GM19238 (cell line): Measurements from ENCODE around the gene RIN3.
"Not testable (repeated sequence)": the region's sequence is repeated elsewhere in the genome, so short reads cannot be mapped to it uniquely, and the experiment has no call there.

Source experiments
- DNase-seq: peaks from one replicate; pipeline ENCODE4 v3.0.0; 2011; ENCODE audit warnings: low spot score; ENCODE audit not compliant: insufficient read length

Gene RIN3

DNA sequence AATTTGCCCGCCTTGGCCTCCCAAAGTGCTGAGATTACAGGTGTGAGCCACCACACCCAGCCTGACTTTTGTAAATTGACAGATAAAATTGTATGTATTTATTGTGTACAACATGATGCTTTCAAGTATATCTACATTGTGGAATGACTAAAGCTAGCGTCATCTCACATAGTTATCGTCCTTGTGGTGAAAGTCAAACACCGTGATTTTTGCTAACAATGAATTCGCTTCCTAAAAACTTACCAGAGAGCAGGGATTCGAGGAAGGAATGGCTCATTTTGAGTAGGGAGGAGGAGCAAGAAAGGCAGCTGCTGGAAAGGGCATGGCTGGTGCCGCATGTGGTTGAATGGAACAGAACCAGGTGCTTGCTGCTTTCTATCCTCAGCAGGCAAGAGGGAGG lies 149.5 kb downstream of the RIN3 start:
- no peak for DNase-seq

DNA sequence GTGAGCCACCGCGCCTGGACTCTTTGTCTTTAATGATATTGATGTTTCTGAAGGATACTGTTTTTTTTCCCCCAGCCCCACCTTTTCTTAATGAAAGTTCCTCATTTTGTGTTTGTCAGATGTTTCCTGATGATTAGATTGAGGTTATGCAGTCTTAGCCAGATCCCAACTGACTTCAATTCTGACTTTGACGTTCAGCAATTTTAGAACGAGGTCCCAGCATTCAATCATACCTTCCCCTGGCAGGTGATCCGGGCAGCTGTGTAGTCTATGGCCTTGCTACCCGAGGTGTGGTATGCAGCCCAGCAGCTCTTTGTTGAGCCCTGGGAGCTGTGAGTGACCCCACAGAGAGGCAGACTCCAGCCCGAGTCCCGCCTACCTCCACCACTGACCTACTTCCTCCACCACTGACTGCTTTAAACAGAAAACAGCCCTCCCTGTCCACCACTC lies 152.1 kb downstream of the RIN3 start:
- DNase-seq: no peak

DNA sequence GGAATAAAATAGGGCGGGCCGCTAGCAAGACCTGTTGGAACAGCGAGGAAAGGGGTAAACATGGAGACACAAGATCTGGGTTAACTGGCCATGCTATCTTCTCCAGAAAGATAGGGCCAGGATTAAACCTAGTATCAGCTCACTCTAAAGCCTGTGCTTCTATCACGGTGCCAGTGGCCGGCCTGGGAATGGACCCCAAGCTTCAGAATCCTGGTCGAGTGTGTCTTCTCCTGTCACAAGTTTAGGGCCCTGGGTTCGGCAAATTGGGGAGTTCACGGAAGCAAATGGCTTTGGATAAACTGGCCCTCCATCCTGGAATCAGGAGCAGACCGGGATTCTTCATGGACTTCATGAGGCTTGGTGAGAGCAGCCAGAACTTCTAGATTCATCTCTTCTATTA lies 152.7 kb downstream of the RIN3 start:
- DNase-seq: no peak

DNA sequence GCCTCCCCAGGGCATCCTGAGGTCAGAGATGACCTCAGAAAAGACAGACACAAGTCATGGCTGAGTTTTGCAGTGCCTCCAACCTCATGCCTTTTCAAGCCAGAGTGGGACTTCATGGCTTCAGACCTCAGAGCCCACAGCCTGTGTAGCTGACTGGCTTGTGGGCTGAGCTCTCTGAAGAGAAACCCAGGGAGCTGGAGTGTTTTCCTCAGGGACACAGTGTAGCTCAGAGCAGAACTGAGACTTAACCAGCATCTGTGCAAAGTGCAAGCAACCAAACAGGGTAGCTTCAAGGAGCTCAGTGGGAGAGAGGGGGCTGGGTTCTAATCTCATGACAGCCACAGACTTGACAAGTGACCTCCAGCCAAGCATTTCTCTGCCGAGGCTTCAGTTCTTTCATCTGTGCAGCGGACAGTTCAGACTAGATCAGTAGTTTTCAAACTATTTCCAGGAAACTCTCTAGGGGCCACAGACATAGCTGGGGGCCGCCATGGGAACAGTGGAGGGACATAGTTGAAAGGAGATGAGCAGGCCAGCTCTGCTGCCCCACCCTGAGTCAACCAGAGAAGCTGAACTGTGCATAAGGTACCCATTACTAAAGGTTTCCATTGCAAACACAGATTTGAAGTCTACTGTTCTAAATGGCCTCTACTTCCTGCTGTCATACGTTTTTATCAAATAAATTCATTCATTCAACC lies 154.8 kb downstream of the RIN3 start:
- no peak for DNase-seq

DNA sequence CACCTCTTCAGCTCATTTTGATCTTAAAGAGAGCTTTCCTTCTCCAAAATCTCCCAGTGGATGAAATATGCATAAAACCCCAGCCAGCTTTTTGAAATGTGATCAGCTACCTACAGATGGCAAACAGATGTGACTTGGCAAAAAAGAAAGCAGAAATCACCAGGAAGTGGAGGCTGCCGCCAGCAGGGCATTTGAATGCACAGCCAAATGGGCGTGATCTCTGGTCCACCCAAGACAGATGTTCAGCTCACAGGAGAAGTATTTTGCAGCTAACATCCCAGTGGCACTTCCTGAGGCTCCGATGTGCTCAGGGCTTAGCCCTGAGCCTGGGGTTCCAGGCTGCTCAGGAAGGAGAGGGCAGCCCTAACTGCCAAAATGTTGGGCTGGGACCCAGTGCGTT lies 156.6 kb downstream of the RIN3 start:
- no peak for DNase-seq

DNA sequence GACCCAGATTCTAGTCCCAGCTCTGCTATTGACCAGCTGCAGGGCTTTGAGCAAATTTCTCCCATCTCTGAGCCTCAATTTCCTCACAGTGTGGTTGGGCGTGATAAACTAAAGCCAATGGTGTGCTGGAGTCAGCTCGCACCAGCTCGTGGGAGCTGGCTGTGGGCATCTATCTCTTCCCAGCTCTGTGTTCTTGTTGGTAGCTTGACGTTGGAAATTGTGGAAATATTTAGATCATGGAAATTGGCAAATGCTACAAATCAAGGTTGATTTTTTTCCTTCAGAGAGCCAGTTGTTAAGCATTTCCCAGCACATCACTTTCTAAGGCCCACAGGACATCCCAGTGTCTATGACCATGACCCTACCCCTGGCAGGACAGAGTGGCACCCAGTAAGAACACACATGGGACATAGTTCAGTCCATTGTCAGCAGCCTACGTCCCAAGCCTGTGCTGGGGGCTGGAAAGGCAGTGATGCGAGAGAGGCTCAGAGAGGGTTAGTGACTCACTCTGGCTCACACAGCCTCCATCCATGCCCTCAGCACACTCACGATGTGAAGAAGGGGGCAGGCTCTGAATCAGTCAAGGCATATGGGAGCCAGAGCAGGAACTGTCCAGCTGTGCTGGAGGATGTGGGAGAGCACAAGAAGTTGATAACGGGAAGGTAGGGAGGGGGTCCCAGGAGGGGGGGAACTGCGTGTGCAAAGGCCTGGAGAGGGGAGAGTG lies 157.2 kb downstream of the RIN3 start:
- no peak for DNase-seq

DNA sequence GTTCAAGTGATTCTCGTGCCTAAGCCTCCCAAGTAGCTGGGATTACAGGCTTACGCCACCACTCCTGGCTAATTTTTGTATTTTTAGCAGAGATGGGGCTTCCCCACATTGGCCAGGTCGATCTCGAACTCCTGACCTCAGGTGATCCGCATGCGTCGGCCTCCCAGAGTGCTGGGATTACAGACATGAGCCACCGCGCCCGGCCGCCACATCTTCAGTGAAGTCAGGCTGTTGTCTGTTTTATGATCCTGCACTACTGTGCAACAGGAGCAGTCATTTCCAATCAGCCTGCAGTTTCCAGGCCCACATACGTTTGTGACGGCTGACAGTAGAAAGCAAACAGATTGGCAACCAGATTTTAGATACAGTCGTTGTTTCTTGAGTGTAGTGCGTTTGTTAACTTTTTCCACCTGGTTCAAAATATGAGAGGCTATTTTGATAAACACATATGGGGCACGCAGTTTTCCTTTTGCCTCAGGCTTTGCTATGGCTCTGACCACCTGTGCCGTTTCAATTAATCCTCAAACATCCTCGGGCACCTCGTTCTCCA lies 160.1 kb downstream of the RIN3 start:
- no peak for DNase-seq

DNA sequence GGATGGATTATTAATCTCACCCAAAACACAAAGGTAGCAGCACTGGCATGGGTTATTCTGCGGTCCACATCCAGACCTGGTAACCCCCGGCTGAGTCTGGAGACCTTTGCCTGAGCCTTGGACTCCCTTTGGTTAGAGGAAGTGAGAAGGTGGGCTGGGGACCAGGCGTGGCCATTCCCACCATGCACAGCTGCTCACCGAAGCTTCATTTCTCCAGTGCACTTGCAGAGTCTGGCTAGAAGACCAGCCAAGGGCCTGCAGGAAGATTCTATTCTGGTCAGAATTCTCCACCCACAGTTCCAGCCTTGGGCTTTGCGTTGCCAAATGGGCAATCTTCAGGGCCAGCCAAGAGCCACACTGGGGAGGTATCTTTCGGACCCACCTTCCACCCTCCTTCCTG lies 161.8 kb downstream of the RIN3 start:
- no peak for DNase-seq

DNA sequence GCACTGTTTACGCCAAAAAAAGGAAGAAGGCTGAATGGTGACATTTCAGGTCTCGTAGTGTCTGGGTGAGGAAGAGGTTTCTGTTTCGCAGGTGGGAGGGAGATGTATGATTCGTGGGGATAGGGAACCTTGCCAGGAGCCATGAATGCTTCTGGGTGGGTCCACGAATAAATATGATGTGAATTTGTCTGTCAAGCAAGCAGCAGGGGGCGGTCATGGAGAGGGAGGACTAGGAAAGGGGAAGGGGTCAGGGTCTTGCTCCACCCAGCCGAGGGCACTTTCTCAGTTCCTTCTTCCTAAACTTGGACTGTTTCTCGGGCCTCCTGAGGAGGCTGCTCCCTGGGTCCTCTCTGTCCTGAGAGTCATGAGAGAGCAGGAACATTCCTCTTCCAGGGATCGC lies 162.4 kb downstream of the RIN3 start:
- no peak for DNase-seq

DNA sequence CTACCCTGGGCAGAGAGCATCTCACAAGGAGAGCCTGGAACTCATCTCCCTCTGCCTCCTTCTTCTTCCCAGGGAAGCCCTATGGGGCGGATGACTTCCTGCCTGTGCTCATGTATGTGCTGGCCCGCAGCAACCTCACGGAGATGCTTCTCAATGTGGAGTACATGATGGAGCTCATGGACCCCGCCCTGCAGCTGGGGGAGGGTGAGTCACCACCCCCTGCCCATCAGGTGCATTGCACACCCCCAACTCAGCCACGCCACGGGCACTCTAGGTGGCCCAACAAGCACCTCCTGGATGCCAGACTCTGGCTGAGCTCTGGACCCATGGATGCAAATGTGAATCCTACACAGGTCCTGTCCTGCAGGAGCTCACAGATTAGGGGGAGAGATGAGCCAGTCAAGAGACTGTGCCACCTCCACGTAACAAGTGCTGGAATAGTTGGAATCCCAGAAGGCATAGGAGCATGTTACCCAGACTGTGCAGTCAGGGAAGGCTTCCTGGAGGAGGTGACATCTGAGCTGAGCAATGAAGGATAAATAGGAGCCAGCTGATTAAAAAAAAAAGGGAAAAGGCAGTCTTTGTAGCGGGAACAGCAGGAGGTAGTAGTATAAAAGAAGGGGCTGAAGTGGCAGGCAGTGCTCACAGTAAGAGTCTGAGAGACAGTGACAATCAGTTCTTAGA lies 163.0 kb downstream of the RIN3 start:
- DNase-seq: no peak

DNA sequence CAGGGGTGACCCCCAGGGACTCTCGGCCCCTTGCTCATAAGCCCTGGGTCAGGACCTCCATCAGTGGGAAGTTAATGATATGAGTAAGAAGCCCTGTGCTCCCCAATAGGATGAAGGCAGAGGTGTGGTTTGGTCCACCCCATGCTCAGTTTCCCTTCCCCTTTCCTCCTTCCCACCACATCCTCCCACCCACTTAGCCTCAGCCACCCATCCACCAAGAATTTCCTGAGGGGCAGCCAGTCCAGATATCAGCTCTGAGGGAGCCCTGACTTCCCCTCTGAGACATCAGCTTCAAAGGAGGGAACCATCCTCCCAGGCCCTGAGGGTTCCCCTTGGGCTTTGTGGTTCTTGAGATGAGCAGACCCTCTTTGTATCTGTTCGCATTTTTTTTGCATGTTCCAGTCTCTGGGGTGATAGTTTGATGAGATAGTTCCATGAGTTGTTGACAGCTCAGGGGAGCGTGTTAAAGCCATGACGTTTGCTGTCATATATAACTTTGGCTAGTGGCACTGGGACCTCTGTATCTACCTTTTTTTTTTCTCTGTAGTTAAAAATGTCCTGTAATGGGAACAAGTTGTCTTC lies 163.6 kb downstream of the RIN3 start:
- peak; percentile 83 for DNase-seq

DNA sequence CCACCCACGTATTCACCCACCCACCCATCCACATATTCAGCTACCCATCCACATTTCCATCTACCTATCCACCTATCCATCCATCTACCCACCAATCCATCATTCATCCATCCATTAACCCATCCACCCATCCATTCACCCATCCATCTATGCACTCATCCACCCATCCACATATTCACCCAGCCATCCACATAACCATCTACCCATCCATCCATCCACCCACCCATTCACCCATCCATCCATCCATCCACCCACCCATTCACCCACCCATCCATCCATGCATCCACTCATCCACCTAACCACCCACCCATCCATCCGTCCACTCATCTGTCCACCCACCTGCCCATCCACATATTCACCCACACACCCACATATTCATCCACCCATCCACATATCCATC lies 164.4 kb downstream of the RIN3 start:
- no peak for DNase-seq

DNA sequence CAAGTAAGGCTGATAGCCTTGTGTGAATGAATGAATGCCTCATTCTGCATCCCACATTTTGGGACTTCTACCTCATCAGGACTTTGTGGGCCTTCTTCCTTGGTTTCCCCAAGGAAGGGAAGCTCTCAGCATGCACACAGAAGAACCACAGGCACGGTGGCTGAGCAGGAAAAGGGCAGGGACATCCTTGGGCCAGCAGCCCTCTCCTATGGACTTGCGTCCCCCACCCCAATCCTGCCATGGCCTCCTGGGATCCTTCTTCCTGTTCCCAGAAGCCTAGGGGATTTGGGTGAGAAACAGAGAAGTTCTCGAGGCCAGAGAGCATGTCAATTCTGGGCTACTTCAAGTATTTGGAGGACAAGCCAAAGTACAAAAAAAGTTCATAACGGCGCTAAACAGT lies 165.2 kb downstream of the RIN3 start:
- no peak for DNase-seq

DNA sequence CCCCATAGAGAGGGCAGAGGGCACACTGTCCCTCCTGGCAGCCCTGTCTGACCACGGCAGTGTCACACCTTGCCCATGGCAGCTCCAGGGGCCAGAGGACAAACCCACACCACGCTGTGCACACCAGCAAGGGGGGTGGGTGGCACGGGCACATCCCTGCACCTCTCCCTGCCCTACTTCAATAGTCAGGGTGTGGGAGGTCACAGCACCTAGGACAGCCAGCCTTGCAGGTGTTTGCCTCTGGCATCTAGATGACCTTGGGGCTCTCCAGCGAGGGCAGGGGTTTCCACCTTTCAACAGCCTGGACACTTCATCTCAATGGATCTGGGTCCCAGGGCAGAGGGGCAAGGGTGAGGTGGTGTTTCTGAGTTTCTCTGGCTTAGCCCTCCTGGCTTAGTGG lies 165.7 kb downstream of the RIN3 start:
- DNase-seq: no peak

DNA sequence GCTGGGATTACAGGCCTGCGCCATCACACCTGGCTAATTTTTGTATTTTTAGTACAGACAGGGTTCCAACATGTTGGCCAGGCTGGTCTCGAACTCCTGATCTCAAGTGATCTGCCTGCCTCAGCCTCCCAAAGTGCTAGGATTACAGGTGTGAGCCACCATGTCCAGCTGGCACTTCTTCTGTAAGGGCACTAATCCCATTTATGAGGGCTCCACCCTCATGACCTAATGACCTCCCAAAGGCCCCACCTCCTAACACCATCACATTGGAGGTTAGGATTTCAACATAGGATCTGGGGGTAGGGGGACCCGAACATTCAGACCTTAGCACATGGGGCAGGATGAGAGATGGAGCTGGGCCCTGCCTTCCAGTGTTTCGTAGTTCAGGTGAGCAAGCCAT lies 166.7 kb downstream of the RIN3 start:
- DNase-seq: not testable (repeated sequence)

DNA sequence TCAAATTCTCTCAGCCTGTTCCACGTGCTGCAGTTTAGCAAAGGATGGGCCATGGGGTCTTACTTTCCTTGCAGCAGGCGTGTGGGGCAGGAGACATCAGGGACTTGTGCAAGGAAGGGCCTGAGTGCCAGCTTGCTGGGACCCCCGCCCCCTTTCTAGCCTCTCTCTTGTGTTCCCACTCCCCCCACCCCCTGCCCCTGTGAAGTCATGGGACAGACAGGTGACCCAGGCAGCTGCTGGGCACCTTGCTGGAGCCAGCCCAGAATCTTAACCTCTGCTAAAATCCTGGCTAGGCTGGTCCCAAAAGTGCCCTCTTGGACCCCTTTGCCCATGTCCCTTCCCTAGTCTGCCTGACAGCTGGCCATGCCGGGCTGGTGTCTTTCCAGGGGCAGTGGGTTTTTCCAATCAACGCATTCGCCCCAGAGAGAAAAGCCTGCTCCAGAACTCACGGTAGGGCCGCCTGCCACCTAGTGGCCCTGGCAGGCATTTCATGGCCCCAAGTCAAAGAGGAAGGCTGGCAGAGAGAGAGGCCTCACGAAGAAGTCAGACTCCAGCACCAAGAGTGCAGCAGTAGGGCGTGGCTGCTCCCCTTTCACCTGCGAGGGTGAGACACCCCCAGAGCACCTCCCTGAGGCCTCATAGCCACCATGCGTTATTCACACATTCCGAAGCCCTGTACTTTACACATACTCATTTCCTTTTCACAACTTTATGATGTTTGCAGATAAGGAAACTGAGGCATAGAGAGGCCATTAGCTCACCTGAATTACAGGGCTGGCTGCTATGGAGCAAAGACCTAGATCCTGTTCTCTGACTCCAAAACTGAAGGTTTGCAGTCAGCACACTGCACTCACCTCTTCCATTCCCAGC lies 167.4 kb downstream of the RIN3 start:
- peak; percentile 75 for DNase-seq

DNA sequence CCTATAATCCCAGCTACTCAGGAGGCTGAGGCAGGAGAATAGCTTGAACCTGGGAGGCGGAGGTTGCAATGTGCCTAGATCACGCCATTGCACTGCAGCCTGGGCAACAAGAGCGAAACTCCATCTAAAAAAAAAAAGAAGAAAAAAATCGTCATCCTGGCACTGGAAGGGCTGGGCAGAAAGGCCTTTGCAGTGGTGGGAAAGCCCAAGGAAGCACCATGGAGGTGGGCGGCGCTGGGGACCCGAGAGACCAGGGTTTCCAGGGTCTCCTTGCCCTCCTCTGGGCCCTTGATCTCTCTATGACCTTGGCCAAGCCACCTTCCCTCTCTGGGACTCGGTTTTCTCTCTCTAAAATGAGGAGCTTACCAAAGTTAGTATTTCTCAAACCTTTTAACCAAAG lies 169.5 kb downstream of the RIN3 start:
- no peak for DNase-seq

DNA sequence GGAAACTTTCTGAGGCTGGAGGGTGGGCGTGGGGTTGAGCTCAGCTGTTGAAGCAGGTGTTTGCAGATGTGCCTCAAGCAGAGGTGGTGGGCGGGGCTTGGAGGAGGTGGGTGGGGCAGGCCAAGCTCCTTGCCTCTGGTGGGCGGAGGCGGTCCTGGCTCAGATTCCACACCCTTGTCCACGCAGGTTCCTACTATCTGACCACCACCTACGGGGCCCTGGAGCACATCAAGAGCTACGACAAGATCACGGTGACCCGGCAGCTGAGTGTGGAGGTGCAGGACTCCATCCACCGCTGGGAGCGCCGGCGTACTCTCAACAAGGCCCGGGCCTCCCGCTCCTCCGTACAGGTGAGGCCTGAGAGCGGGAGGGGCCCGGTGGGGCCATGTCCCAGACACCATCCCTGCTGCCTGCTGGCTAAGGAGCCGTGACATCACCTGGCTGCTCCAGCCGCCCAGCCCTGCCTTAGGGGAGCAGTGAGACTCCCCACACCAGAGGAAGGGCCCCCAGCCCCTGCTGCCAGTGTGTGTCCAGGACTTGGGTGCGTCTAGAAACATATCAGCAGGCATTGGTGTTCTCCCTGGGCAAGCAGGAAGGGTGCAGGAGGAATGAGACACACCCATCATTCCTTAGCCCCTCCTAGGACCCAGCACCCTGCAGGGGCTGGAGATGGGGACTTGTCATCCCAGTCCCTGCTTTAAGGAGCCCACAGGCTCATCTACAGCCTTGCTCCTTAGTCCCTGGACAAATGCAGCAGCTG lies 171.4 kb downstream of the RIN3 start:
- DNase-seq: no peak

DNA sequence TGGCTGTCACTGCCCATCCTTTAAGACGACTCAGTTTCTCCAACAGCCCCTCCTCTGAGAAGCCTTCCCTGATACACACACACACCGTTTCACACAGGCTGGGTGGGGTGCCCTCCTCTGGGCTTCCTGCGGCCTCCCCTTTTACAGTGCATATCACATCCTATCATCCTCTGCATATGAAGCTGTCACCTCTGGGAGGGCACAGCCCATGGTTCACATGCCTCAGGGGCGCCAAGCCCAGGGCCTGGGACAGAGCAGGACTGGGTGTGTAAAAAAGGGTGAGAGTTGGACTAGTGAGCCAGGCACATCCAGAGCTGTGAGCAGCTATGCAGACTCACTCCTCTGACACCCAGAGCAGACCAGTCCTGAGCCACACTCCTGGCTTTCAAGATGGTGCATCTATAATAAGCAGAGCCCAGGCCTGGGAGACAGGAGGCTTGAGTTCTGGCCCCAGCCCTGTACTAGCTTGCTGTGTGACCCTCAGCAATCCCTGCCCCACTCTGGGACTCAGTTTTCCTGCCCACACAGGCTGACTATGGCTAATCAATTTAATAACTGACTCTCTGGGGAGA lies 172.3 kb downstream of the RIN3 start:
- no peak for DNase-seq

DNA sequence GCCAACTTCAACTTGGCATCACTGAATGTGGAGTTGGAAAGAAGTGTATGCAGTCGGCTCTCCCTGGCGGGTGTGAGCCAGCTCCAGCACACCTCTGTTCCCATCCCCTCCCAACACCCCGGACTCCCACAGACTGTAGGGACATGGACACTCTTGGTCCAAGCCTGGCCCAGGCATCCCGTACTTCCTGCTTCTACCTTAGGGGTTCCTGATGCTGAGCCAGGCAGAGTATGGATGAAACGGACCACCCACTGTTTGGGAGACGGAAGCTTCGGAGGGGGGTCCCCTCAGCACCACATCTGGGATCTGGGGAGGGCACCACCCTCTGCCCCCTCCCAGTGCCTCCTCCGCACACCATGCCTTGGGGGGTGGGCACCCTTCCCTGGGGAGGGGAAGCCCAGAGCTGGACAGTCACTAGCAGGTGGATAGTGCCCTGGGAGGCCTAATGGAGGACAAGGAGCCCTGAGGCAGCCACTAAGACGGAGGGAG lies 172.9 kb downstream of the RIN3 start:
- DNase-seq: no peak
